Globus pallidus (tissue), 1 donor: ENCODE results near the gene TMEM92.
"Not testable (repeated sequence)": the region's sequence is repeated elsewhere in the genome, so short reads cannot be mapped to it uniquely, and the experiment has no call there.

Experiments
- DNase-seq: peaks from one replicate; pipeline ENCODE4 v3.0.0-alpha.2; 2015; ENCODE audit warnings: low spot score

TMEM92 gene

DNA sequence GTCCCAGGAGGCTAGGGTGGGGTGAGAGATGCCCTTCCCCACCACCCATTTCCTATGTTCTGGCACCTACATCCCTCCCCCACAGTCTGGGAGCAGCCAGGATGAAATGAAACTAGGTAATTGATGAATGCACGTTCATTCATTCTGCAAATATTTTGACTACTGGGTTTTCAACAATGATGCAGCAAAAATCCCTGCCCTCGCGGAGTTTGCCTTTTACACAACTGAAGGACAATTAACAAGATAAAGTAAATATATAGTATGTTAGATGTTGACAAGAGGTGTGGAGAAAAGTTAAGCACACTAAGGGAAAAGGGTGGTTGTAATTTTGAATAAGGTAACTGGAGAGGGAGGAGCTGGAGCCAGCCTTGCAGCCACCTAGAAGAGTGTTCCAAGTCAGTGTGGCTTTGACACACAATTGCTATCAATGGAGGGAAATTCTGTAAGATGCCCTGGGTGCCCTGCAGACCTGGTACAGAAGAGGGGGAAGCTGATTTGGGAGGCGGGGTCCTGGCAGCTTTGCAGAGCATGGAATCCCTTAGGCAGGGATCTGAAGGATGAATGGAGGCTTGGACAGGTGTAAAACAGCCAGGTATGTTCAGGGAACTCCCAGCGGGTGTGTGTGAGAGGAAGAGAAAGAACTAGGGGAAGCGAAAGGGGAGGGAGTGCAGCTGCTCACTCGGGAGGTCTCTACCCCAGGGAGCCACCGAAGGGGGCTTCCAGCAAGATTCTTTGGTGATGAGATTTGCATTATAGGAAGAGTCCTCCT lies 2.5 kb downstream of the TMEM92 start:
- DNase-seq: no peak

DNA sequence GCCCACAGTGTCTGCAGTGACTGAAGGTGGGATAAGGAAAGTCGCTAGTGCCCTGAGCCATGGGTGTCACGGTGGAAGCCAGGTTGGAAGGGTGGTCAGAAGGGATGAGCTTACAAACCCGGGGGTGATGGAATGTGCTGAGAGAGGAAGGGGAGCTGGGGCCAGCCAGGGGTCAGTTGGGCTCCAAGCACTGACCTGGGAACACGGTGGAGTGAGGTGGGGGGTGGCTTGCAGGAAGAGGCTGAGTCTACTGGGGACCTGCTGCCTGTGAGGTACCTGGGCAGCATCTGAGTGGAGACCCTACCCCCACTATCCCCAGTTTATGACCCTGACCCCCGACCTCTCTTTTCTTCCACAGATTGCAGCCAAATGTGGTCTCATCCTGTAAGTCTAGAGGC lies 3.1 kb downstream of the TMEM92 start:
- DNase-seq: no peak

GRCh38 chr17:50278526-50279180 lies 4.4 kb downstream of the TMEM92 start:
- no peak for DNase-seq

DNA sequence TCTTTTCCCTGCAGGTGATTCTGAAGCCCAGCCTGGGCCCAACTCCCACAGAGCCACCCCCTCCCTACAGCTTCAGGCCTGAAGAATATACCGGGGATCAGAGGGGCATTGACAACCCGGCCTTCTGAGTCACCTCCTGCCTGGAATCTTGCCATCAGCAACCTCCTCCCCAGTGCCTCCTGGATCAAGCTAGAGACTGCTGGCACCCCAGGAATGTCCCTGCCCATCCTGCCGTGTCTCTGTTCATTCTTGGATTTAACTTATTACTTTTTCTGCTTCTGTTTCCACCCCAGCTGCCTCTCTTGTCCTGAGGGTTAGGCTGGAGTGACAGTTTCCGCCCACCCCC lies 4.9 kb downstream of the TMEM92 start:
- no peak for DNase-seq

- DNase-seq: no peak
Observed at GRCh38 chr17:50279639-50280038, 5.4 kb downstream of the TMEM92 start.

DNA sequence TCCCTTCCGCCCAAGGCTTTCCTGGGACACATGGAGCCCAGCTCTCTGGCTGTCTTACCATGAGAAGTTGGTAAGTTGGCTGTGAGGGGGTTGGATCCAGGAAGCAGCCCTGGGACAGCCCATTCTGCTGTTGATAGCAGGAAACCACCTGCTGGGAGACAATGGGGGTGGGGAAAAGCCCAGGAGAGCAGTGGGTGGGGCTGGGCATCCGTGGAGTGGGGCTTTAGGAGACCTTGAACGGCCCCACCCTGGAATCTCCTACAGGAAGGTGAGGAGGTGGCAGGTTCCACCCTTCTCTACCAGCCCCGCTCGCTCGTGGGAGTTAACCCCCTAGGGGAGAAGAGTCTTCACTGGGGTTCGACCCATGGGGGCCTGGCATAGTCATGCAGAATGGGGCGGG lies 5.8 kb downstream of the TMEM92 start:
- DNase-seq: no peak

- DNase-seq: no peak
Observed at GRCh38 chr17:50280801-50281441, 6.7 kb downstream of the TMEM92 start.

DNA sequence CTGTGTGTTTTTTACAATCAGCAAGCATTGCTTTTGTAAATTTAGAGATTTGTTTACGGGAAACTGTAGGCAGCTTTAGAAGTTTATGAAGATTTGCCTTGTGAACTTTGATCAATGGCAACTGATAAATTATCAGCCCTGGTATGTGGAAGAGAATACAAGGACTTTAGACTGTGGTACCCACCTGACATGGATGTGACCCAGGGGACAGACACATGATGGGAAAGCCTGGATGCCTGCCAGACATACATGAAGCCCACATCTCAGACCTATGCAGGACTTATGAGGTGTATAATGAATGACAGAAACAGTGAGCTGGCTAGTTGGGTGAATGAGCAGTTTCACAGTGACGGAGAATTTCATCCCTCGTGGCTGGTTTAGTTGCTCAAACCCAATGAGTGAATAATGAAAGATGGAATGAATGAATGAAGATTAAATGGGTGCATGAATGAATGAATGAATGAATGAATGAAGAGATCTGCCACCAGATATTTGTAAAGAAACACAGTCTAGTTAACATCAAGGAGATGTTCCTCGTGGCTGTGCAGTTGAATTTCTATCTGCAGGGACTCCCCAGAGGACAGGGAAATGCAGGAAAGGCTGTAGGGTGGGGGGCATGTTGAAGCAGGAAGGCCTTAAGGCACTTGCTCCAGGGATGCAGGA lies 7.6 kb downstream of the TMEM92 start:
- no peak for DNase-seq

GRCh38 chr17:50283246-50283645 lies 9.0 kb downstream of the TMEM92 start:
- DNase-seq: no peak

- DNase-seq: no peak
Observed at GRCh38 chr17:50283714-50284113, 9.4 kb downstream of the TMEM92 start.

- DNase-seq: no peak
Observed at GRCh38 chr17:50285941-50286340, 11.7 kb downstream of the TMEM92 start.

DNA sequence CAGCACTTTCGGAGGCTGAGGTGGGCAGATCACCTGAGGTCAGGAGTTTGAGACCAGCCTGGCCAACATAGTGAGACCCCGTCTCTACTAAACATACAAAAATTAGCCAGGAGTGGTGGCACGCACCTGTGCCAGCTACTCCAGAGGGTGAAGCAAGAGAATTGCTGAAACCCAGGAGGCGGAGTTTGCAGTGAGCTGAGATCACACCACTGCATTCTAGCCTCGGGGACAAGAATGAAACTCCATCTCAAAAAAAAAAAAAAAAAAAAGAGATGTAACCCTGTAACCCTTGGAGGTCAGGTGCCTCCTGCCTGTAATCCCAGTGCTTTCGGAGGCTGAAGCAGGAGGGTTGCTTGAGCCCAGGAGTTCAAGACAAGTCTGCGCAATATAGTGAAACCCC lies 13.0 kb downstream of the TMEM92 start:
- DNase-seq: not testable (repeated sequence)

DNA sequence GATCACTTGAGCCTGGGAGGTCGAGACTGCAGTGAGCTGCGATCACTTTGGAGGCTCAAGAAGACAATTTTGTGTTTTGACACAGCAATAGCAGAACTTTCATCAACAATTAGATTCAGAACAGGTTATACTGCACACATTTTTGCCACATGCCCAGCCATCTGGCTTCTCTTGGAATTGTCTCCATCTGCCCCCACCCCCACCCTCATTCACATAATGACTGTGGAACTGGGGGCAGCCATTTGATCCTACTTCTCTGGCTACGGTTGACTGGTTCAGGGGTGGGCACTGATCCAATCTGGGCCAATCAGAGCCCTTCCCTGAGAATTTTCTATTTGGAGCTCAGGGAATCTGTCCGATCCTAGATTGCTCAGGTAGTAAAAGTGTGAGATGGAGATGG lies 14.0 kb downstream of the TMEM92 start:
- DNase-seq: no peak

DNA sequence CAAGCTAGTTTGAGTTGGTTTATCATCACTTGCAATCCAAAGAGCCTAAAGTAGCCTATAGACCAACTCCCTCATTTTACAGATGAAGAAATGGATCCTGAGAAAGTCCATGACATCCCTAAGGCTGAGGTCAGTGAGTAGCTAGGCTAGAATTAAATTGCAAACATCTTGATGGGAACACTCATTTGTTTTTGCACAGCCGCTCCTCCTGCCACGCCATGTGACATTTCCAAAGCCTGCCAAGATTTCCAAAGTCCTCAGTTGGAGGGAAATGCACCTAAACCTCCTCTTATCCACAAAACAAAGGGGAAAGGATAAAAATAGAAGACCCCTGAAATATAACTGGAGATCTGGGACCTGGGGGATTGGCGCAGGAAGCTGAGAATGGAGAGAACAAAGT lies 15.0 kb downstream of the TMEM92 start:
- DNase-seq: no peak

GRCh38 chr17:50289991-50290702 lies 15.9 kb downstream of the TMEM92 start:
- peak; percentile 35 for DNase-seq

DNA sequence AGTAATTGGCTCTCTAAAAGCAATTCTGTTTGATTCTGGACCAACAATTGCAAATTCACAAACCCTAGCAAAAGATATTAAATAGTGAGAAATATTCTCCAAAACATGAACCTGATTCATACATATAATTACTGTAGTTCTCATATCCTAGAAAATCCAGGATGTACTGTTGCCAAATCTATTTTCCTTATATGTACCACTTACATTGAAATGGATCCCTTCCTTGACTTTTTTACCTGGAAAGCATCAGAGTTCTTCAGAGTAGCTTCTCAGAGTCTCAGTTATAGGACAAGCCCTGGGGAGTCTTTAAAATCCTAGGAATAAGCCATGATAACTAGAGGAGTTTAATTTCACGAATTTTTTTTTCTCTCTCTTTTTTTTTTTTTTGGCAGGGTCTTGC lies 16.7 kb downstream of the TMEM92 start:
- DNase-seq: no peak

GRCh38 chr17:50292465-50292864 lies 18.2 kb downstream of the TMEM92 start:
- no peak for DNase-seq

DNA sequence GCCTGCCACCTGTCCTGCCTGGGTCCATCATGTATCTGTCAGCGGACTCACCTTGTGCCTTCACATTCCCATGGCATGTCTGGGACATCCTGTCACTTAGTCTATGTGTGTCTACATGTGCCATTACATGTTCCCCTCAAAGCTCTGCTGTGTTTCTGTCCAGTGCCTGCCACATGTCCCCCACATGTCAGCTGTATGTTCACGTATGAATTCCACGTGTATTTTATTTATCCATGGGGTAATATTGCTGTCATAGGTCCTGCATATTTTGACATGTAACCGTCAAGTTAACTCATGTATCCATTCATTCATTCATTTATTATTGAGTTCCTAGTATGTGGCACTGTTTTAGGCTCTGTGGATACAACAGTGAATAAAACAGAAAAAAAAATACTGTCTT lies 20.8 kb downstream of the TMEM92 start:
- no peak for DNase-seq

DNA sequence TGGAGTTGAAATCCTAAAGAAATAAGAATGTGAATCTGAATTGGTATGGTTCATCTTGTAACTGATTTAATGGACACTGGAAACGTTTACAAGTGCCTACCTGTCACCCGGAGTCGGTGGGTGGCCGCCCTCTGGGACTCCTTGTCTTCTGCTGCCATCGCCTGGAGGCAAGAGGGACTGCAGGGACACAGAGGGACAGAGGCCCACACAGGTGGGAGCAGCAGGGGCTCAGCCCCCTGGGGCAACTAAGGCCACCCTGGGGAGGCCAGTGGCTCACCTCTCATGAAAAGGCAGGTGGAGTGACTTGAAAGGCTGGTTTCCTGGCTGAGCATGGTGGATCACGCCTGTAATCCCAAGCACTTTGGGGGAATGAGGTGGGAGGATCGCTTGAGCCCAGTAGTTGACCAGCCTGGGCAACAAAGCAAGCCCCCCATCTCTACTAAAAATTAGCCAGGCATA lies 23.2 kb downstream of the TMEM92 start:
- DNase-seq: peak; percentile 14

- no peak for DNase-seq
Observed at GRCh38 chr17:50298018-50298417, 23.8 kb downstream of the TMEM92 start.

DNA sequence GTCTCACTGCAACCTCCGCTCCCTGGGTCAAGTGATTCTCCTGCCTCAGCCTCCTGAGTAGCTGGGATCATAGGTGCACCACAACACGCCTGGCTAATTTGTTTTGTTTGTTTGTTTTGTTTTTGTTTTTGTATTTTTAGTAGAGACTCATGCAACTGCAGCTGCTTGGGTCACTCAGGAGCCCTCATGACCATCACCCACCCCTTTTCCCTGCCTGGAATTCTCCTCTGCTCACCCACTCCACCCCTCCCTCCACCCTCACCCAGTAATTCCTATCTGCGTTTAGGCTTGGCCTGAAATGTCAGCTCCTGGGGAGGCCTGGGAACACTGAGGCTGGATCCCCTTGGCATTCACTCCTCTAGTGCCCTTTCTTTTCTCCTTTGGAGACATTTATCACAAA lies 25.5 kb downstream of the TMEM92 start:
- DNase-seq: no peak

DNA sequence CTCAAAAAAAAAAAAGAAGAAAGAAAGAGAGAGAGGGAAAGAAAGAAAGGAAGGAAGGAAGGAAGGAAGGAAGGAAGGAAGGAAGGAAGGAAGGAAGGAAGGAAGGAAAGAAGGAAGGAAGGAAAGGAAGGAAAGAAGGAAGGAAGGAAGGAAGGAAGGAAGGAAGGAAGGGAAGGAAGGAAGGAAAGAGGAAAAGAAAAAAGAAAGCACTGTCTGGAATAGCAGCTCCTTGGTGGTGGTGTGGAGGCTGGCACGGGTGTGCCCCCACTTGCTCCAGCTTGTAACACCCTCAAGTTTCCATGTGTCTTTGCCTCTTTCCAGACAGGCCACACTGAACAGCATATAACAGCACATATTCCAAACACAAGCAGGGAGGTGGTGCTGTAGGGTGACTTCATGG lies 26.6 kb downstream of the TMEM92 start:
- not testable (repeated sequence) for DNase-seq
